HCT116 (cell line): ENCODE data around the gene HBE1. TPM values are rescaled to one million over a fixed set of nuclear protein-coding genes. Genes with fewer than 3 reads are reported as not detected.

ENCODE experiments used
- ATAC-seq: fragments of 200-7000 bp; cut with Tn5 transposase; 2 replicates; pipeline ENCODE4 v1.9.1; 2020; ENCODE audit warnings: mild to moderate bottlenecking, moderate library complexity
- BruUV-seq: library from RNA; stranded (reverse); fragments of 400-500 nt; replicated peaks from 2 replicates; lab custom pipeline; 2021; lab: Mats Ljungman, UMichigan
- CTCF ChIA-PET: fragments of 300-600 bp; sonication (Branson Sonifier 250); formaldehyde crosslinking; loops from one replicate; lab custom pipeline; 2021; ENCODE audit warnings: antibody characterized with exemption; lab: Charles Lee
- POLR2A ChIA-PET: fragments of 300-600, 350-600 bp; sonication (Branson Sonifier 250); formaldehyde crosslinking; loops from one replicate; lab custom pipeline; 2021; ENCODE audit warnings: antibody characterized with exemption; lab: Charles Lee
- RAD21 ChIA-PET, 2 experiments: fragments of 300-600 bp; sonication (Branson Sonifier 250); formaldehyde crosslinking; loops; one replicate each; lab custom pipeline; 2023; ENCODE audit warnings: low total read pairs in 2 of 2; ENCODE audit not compliant: uncharacterized antibody in 2 of 2, unreplicated experiment in 2 of 2, low non-redundant PET in 1 of 2; lab: Charles Lee
- DNase-seq: peaks from one replicate; pipeline ENCODE4 v3.0.0-alpha.2; 2010; ENCODE audit warnings: low read depth, low spot score
- H2AFZ ChIP-seq: fragments of 200-600 bp; shearing (Covaris generic), sonication (generic); 2 replicates; pipeline ENCODE4 v1.6.1; 2017; ENCODE audit warnings: low read depth, mixed run types, mixed read lengths, antibody characterized with exemption, low read length; ENCODE audit not compliant: poor library complexity, severe bottlenecking
- H3K27ac ChIP-seq: 2 replicates; pipeline ENCODE4 v1.5.1; 2012; ENCODE audit warnings: low read depth, low read length
- H3K27me3 ChIP-seq: fragments of 200-600 bp; sonication (generic); 2 replicates; pipeline ENCODE4 v1.6.1; 2016; ENCODE audit warnings: mixed run types, low read length, mixed read lengths; ENCODE audit not compliant: insufficient read depth
- H3K36me3 ChIP-seq, 2 experiments: fragments of 200-500 bp in 1 of 2; fragments of 200-600 bp in 1 of 2; sonication (Bioruptor generic) in 1 of 2; sonication (generic) in 1 of 2; 2 replicates each; pipeline versions ENCODE4 v1.5.1 to v1.6.1; 2014 to 2016; ENCODE audit warnings: low read length in 2 of 2, inconsistent platforms in 1 of 2, mixed read lengths in 1 of 2, mixed run types in 1 of 2; ENCODE audit not compliant: insufficient read depth in 2 of 2, control insufficient read depth in 1 of 2
- H3K4me1 ChIP-seq, 2 experiments: fragments of 200-600 bp in 1 of 2; sonication (generic) in 1 of 2; 2 replicates each; pipeline versions ENCODE4 v1.5.1 to v1.6.1; 2012 to 2017; ENCODE audit warnings: low read length in 2 of 2, inconsistent platforms in 1 of 2, mild to moderate bottlenecking in 1 of 2, mixed read lengths in 1 of 2, mixed run types in 1 of 2, moderate library complexity in 1 of 2; ENCODE audit not compliant: insufficient read depth in 2 of 2, control insufficient read depth in 1 of 2
- H3K4me2 ChIP-seq: fragments of 200-600 bp; sonication (generic); 2 replicates; pipeline ENCODE4 v1.6.1; 2017; ENCODE audit warnings: mixed run types, low read length, mixed read lengths
- H3K4me3 ChIP-seq, 2 experiments: fragments of 200-600 bp in 1 of 2; sonication (generic) in 1 of 2; replicated peaks in 1 of 2; 2 replicates each; pipeline ENCODE4 v1.5.1; 2011 to 2016; ENCODE audit warnings: low read length in 2 of 2, control low read depth in 1 of 2, low read depth in 1 of 2, mild to moderate bottlenecking in 1 of 2, mixed read lengths in 1 of 2, mixed run types in 1 of 2
- H3K79me2 ChIP-seq: fragments of 200-600 bp; sonication (generic); 2 replicates; pipeline ENCODE4 v1.6.1; 2017; ENCODE audit warnings: mild to moderate bottlenecking, mixed run types, low read length, moderate library complexity, mixed read lengths; ENCODE audit not compliant: insufficient read depth
- H3K9ac ChIP-seq: fragments of 200-600 bp; sonication (generic); 2 replicates; pipeline ENCODE4 v1.6.1; 2016; ENCODE audit warnings: low read length, mixed read lengths
- H3K9me2 ChIP-seq: fragments of 200-600 bp; sonication (generic), shearing (Covaris generic); 2 replicates; pipeline ENCODE4 v1.6.1; 2017; ENCODE audit warnings: mixed run types, mild to moderate bottlenecking, moderate library complexity; ENCODE audit not compliant: insufficient read depth
- H3K9me3 ChIP-seq, 2 experiments: fragments of 200-500 bp in 1 of 2; fragments of 200-600 bp in 1 of 2; sonication (Bioruptor generic) in 1 of 2; sonication (generic) in 1 of 2; 2 replicates each; pipeline ENCODE4 v1.6.1; 2014 to 2017; ENCODE audit warnings: low read length in 2 of 2, mixed read lengths in 2 of 2, inconsistent platforms in 1 of 2, low read depth in 1 of 2, mild to moderate bottlenecking in 1 of 2, mixed run types in 1 of 2, moderate library complexity in 1 of 2; ENCODE audit not compliant: control insufficient read depth in 1 of 2, insufficient read depth in 1 of 2
- H4K20me1 ChIP-seq: fragments of 200-600 bp; sonication (generic), shearing (Covaris generic); 2 replicates; pipeline ENCODE4 v1.6.1; 2017; ENCODE audit warnings: mixed run types, mild to moderate bottlenecking, moderate library complexity; ENCODE audit not compliant: insufficient read depth
- CBX3 ChIP-seq: IDR thresholded peaks from 2 replicates; pipeline ENCODE4 v1.6.1; 2012; ENCODE audit warnings: low read depth
- EGR1 ChIP-seq: IDR thresholded peaks from 2 replicates; pipeline ENCODE4 v1.6.1; 2012; ENCODE audit warnings: low read depth
- EZH2phosphoT487 ChIP-seq: fragments of 200-600 bp; IDR thresholded peaks from 2 replicates; pipeline ENCODE4 v1.6.1; 2018; ENCODE audit warnings: antibody characterized with exemption, borderline replicate concordance
- FOSL1 ChIP-seq: IDR thresholded peaks from 2 replicates; pipeline ENCODE4 v1.6.1; 2012; ENCODE audit warnings: low read depth
- MAX ChIP-seq: IDR thresholded peaks from 2 replicates; pipeline ENCODE4 v1.6.1; 2012
- POLR2A ChIP-seq: IDR thresholded peaks from 2 replicates; pipeline ENCODE4 v1.7.0; 2011; ENCODE audit warnings: borderline replicate concordance; ENCODE audit not compliant: insufficient read depth, insufficient read length; ENCODE audit errors: extremely low read depth
- POLR2AphosphoS5 ChIP-seq: IDR thresholded peaks from 2 replicates; pipeline ENCODE4 v1.6.1; 2011; ENCODE audit warnings: mild to moderate bottlenecking, low read depth, low read length, moderate library complexity
- RAD21 ChIP-seq: IDR thresholded peaks from 2 replicates; pipeline ENCODE4 v1.6.1; 2012; ENCODE audit warnings: low read depth, mild to moderate bottlenecking
- REST ChIP-seq: IDR thresholded peaks from 2 replicates; pipeline ENCODE4 v1.6.1; 2012; ENCODE audit warnings: low read depth
- SIN3A ChIP-seq: IDR thresholded peaks from 2 replicates; pipeline ENCODE4 v1.6.1; 2012; ENCODE audit warnings: low read depth
- TCF7L2 ChIP-seq: IDR thresholded peaks from 2 replicates; pipeline ENCODE4 v1.7.0; 2011; ENCODE audit warnings: borderline replicate concordance, inconsistent platforms; ENCODE audit not compliant: insufficient read depth, insufficient read length; ENCODE audit errors: extremely low read depth
- YY1 ChIP-seq: IDR thresholded peaks from 2 replicates; pipeline ENCODE4 v1.6.1; 2011; ENCODE audit warnings: low read length, low read depth, moderate library complexity, mild to moderate bottlenecking; ENCODE audit not compliant: insufficient replicate concordance; ENCODE audit errors: extremely low read depth
- ZNF274 ChIP-seq: fragments of 200-500 bp; sonication (Bioruptor generic); IDR thresholded peaks from 2 replicates; pipeline ENCODE4 v1.6.1; 2014; ENCODE audit warnings: mild to moderate bottlenecking, low read depth, low read length, inconsistent platforms
- intact Hi-C: fragments of 100-400 bp; cut with micrococcal nuclease; formaldehyde crosslinking; loops from 2 replicates; pipeline ENCODE4 v1.10.0; 2022
- total RNA-seq: library from RNA; stranded (reverse); gene quantifications from one replicate; pipeline ENCODE4 v1.2.1, GENCODE V29; 2021; ENCODE audit not compliant: unreplicated experiment

The HBE1 gene
- total RNA-seq, 1 experiment from 2014 or later, result 212 TPM

- H3K9me2 ChIP-seq, result no peaks in the 10 kb centered on the region
- ChIA-PET CTCF (no interaction called here), RAD21 (no interaction called here), POLR2A (no interaction called here)
- no peaks in the 10 kb centered on the region for H3K27me3 ChIP-seq
- no peak for ATAC-seq
- DNase-seq, result no peak
- intact Hi-C loops, result no loop called here
- H3K4me1 ChIP-seq, result peaks cover 6 to 15% of the 10 kb centered on the region in 2 experiments
- TF ChIP-seq EZH2phosphoT487, result no peak
- no peak for TF ChIP-seq MAX
- TF ChIP-seq POLR2AphosphoS5, result no peak
- H2AFZ ChIP-seq, result no peak overlapping the region
- H3K9ac ChIP-seq, result no peak overlapping the region
- no peaks in the 10 kb centered on the region for H3K79me2 ChIP-seq
- H3K4me2 ChIP-seq, result no peak overlapping the region
- H3K27ac ChIP-seq, result no peak overlapping the region
- no peaks in the 10 kb centered on the region for H4K20me1 ChIP-seq
- no peak overlapping the region for H3K4me3 ChIP-seq
- H3K36me3 ChIP-seq, result no peaks in the 10 kb centered on the region
- H3K9me3 ChIP-seq, result no peaks in the 10 kb centered on the region
- no TSS peak for BruUV-seq
Observed at GRCh38 chr11:5286351-5286750, 16.6 kb upstream of the HBE1 start.

- Histone ChIP-seq H4K20me1 (no peaks in the 10 kb centered on the region), H3K27ac (no peak overlapping the region), H3K9me2 (no peaks in the 10 kb centered on the region), H3K79me2 (no peaks in the 10 kb centered on the region), H3K4me2 (no peak overlapping the region), H3K4me3 (no peak overlapping the region), H3K9ac (no peak overlapping the region), H3K9me3 (no peaks in the 10 kb centered on the region), H2AFZ (no peak overlapping the region), H3K27me3 (no peaks in the 10 kb centered on the region), H3K4me1 (peaks cover 11 to 20% of the 10 kb centered on the region in 2 experiments), H3K36me3 (no peaks in the 10 kb centered on the region)
- ChIA-PET POLR2A (no interaction called here), CTCF (no interaction called here), RAD21 (no interaction called here)
- no TSS peak for BruUV-seq
- TF ChIP-seq EGR1 (no peak), CBX3 (no peak), REST (no peak), TCF7L2 (no peak), FOSL1 (no peak), YY1 (no peak), POLR2A (no peak), ZNF274 (no peak), SIN3A (no peak), MAX (no peak), POLR2AphosphoS5 (no peak), RAD21 (no peak)
- ATAC-seq (no peak), DNase-seq (no peak)
- intact Hi-C loops, result no loop called here
Observed at GRCh38 chr11:5285703-5286340, 16.1 kb upstream of the HBE1 start.
